HL-60 (cell line): Measurements from ENCODE around the gene USP24.

Source experiments
- DNase-seq, 2 experiments: peaks; one replicate each; pipeline ENCODE4 v3.0.0-alpha.2; 2010 to 2020; ENCODE audit warnings: low read depth in 1 of 2, low spot score in 1 of 2
- H3K27ac ChIP-seq: fragments of 250-450 bp; sonication (Bioruptor Pico); replicated peaks from 2 replicates; pipeline ENCODE4 v1.5.1; 2020; ENCODE audit warnings: mild to moderate bottlenecking, moderate library complexity
- H3K27me3 ChIP-seq: fragments of 250-450 bp; sonication (Bioruptor Pico); 2 replicates; pipeline ENCODE4 v1.5.1; 2021; ENCODE audit warnings: mild to moderate bottlenecking, moderate library complexity; ENCODE audit not compliant: insufficient read depth, poor library complexity, severe bottlenecking
- H3K4me3 ChIP-seq: replicated peaks from 2 replicates; pipeline ENCODE4 v1.5.1; 2011; ENCODE audit warnings: mild to moderate bottlenecking, control low read depth, low read length; ENCODE audit not compliant: insufficient read depth
- CTCF ChIP-seq: IDR thresholded peaks from one replicate; pipeline ENCODE4 v1.5.1; 2011; ENCODE audit warnings: low read length, control low read depth, inconsistent platforms; ENCODE audit not compliant: insufficient read depth
- GABPA ChIP-seq: IDR thresholded peaks from 2 replicates; pipeline ENCODE4 v1.6.1; 2012; ENCODE audit warnings: low read depth
- POLR2AphosphoS5 ChIP-seq: IDR thresholded peaks from 2 replicates; pipeline ENCODE4 v1.6.1; 2012; ENCODE audit warnings: low read depth
- REST ChIP-seq: IDR thresholded peaks from 2 replicates; pipeline ENCODE4 v1.6.1; 2012; ENCODE audit warnings: low read depth; ENCODE audit not compliant: insufficient replicate concordance
- SPI1 ChIP-seq: IDR thresholded peaks from 2 replicates; pipeline ENCODE4 v1.6.1; 2012; ENCODE audit warnings: low read depth, mild to moderate bottlenecking, borderline replicate concordance

Gene USP24

GRCh38 chr1:55069280-55069679, 145.9 kb downstream of the USP24 start:
- Histone ChIP-seq H3K27me3 (no peaks in the 10 kb centered on the region), H3K4me3 (no peak overlapping the region), H3K27ac (no peak overlapping the region)
- no peak for DNase-seq
- TF ChIP-seq SPI1 (no peak), REST (no peak), POLR2AphosphoS5 (no peak), CTCF (no peak), GABPA (no peak)

- no peak for TF ChIP-seq CTCF
- no peak for TF ChIP-seq POLR2AphosphoS5
- TF ChIP-seq REST: no peak
- TF ChIP-seq GABPA: no peak
- TF ChIP-seq SPI1: no peak
- Histone ChIP-seq H3K4me3 (no peak overlapping the region), H3K27me3 (no peaks in the 10 kb centered on the region), H3K27ac (no peak overlapping the region)
- DNase-seq: no peak
These were observed 146.5 kb downstream of the USP24 start for GRCh38 chr1:55068638-55069037.

GRCh38 chr1:55067914-55068313, 147.2 kb downstream of the USP24 start:
- no peak for DNase-seq
- no peak for TF ChIP-seq REST
- TF ChIP-seq POLR2AphosphoS5: no peak
- no peak for TF ChIP-seq GABPA
- TF ChIP-seq SPI1: no peak
- no peak for TF ChIP-seq CTCF
- Histone ChIP-seq H3K4me3 (no peak overlapping the region), H3K27ac (no peak overlapping the region), H3K27me3 (no peaks in the 10 kb centered on the region)
